Adipocyte (in vitro differentiated cells): ENCODE data around the gene FUT7.
"Not testable (repeated sequence)": the region's sequence is repeated elsewhere in the genome, so short reads cannot be mapped to it uniquely, and the experiment has no call there.

Experiments
- DNase-seq: peaks from one replicate; pipeline ENCODE4 v3.0.0-alpha.2; 2015; ENCODE audit warnings: low read depth
- H3K27me3 ChIP-seq: replicated peaks from 2 replicates; pipeline ENCODE4 v1.7.0; 2013; ENCODE audit warnings: mild to moderate bottlenecking, low read length, moderate library complexity; ENCODE audit not compliant: control insufficient read depth, insufficient read depth
- H3K36me3 ChIP-seq: 2 replicates; pipeline ENCODE4 v1.7.0; 2013; ENCODE audit warnings: low read length, mild to moderate bottlenecking, moderate library complexity; ENCODE audit not compliant: control insufficient read depth, insufficient read depth, severe bottlenecking
- H3K4me1 ChIP-seq: 2 replicates; pipeline ENCODE4 v1.7.0; 2013; ENCODE audit warnings: mild to moderate bottlenecking, low read length, moderate library complexity; ENCODE audit not compliant: control insufficient read depth, insufficient read depth
- H3K4me3 ChIP-seq: 2 replicates; pipeline ENCODE4 v1.7.0; 2013; ENCODE audit warnings: mild to moderate bottlenecking, low read length, moderate library complexity
- H3K9ac ChIP-seq: 2 replicates; pipeline ENCODE4 v1.7.0; 2013; ENCODE audit warnings: mild to moderate bottlenecking, low read length, moderate library complexity
- H3K9me3 ChIP-seq: 2 replicates; pipeline ENCODE4 v1.7.0; 2013; ENCODE audit warnings: mild to moderate bottlenecking, low read length, moderate library complexity; ENCODE audit not compliant: control insufficient read depth

The FUT7 gene

GRCh38 chr9:137064027-137064879 is 32.4 kb upstream of the FUT7 start:
- Histone ChIP-seq H3K27me3 (peaks cover 3% of the 10 kb centered on the region), H3K4me1 (no peaks in the 10 kb centered on the region), H3K4me3 (no peak overlapping the region), H3K9me3 (no peaks in the 10 kb centered on the region), H3K36me3 (no peaks in the 10 kb centered on the region), H3K9ac (no peak overlapping the region)
- peak; percentile 76 for DNase-seq

GRCh38 chr9:137063311-137064026 is 31.6 kb upstream of the FUT7 start:
- no peaks in the 10 kb centered on the region for H3K36me3 ChIP-seq
- H3K4me3 ChIP-seq, result no peak overlapping the region
- DNase-seq, result no peak
- H3K27me3 ChIP-seq, result peaks cover 4% of the 10 kb centered on the region
- no peaks in the 10 kb centered on the region for H3K4me1 ChIP-seq
- H3K9me3 ChIP-seq, result no peaks in the 10 kb centered on the region
- no peak overlapping the region for H3K9ac ChIP-seq

- H3K4me3 ChIP-seq, H3K4me1 ChIP-seq, H3K9me3 ChIP-seq, H3K36me3 ChIP-seq, H3K9ac ChIP-seq, H3K27me3 ChIP-seq, DNase-seq: not testable (repeated sequence)
Observed at GRCh38 chr9:137062798-137063197, 30.9 kb upstream of the FUT7 start.

GRCh38 chr9:137062384-137062783 is 30.5 kb upstream of the FUT7 start:
- no peak for DNase-seq
- Histone ChIP-seq H3K36me3 (no peaks in the 10 kb centered on the region), H3K9ac (no peak overlapping the region), H3K9me3 (no peaks in the 10 kb centered on the region), H3K4me1 (no peaks in the 10 kb centered on the region), H3K4me3 (no peak overlapping the region), H3K27me3 (peaks cover 4% of the 10 kb centered on the region)

- Histone ChIP-seq H3K36me3 (no peaks in the 10 kb centered on the region), H3K9ac (no peak overlapping the region), H3K9me3 (no peaks in the 10 kb centered on the region), H3K27me3 (peaks cover 11% of the 10 kb centered on the region), H3K4me1 (no peaks in the 10 kb centered on the region), H3K4me3 (no peak overlapping the region)
- no peak for DNase-seq
Observed at GRCh38 chr9:137058521-137059234, 26.8 kb upstream of the FUT7 start.

GRCh38 chr9:137057545-137057944 is 25.7 kb upstream of the FUT7 start:
- H3K9ac ChIP-seq, result no peak overlapping the region
- no peak overlapping the region for H3K4me3 ChIP-seq
- H3K36me3 ChIP-seq, result no peaks in the 10 kb centered on the region
- no peak for DNase-seq
- no peaks in the 10 kb centered on the region for H3K9me3 ChIP-seq
- H3K27me3 ChIP-seq, result peaks cover 18% of the 10 kb centered on the region
- no peaks in the 10 kb centered on the region for H3K4me1 ChIP-seq

- peaks cover 22% of the 10 kb centered on the region for H3K27me3 ChIP-seq
- H3K9ac ChIP-seq, result no peak overlapping the region
- no peak for DNase-seq
Observed at GRCh38 chr9:137056739-137057415, 25.0 kb upstream of the FUT7 start.

GRCh38 chr9:137055385-137056364 is 23.8 kb upstream of the FUT7 start:
- Histone ChIP-seq H3K9ac (no peak overlapping the region), H3K36me3 (no peaks in the 10 kb centered on the region), H3K4me1 (no peaks in the 10 kb centered on the region), H3K4me3 (no peak overlapping the region), H3K27me3 (peaks cover 34% of the 10 kb centered on the region), H3K9me3 (no peaks in the 10 kb centered on the region)
- peak; percentile 92 for DNase-seq

More at GRCh38 chr9:137056739-137057415, 25.0 kb upstream of the FUT7 start:
- H3K4me3 ChIP-seq, result no peak overlapping the region
- H3K4me1 ChIP-seq, result no peaks in the 10 kb centered on the region
- no peaks in the 10 kb centered on the region for H3K36me3 ChIP-seq
- H3K9me3 ChIP-seq, result no peaks in the 10 kb centered on the region

- Histone ChIP-seq H3K9ac (no peak overlapping the region), H3K9me3 (no peaks in the 10 kb centered on the region), H3K4me3 (no peak overlapping the region), H3K36me3 (no peaks in the 10 kb centered on the region), H3K4me1 (no peaks in the 10 kb centered on the region), H3K27me3 (peaks cover 41% of the 10 kb centered on the region)
- DNase-seq, result no peak
Observed at GRCh38 chr9:137054932-137055384, 23.1 kb upstream of the FUT7 start.
